HEK293 (cell line): Measurements from ENCODE around the gene DGKG.

Experiments
- EGR2 ChIP-seq: fragments of 450-650 bp; formaldehyde crosslinking; IDR thresholded peaks from 2 replicates; pipeline ENCODE4 v1.5.1; 2016; ENCODE audit warnings: low read depth, missing biosample characterization, missing genetic modification characterization
- HOXC10 ChIP-seq: sonication (generic); formaldehyde crosslinking; IDR thresholded peaks from 2 replicates; pipeline ENCODE4 v1.8.1; 2023; ENCODE audit warnings: mild to moderate bottlenecking, missing genetic modification reagents
- KLF10 ChIP-seq: fragments of 450-650 bp; IDR thresholded peaks from 2 replicates; pipeline ENCODE4 v1.5.1; 2018; ENCODE audit warnings: missing biosample characterization, mild to moderate bottlenecking, missing genetic modification characterization
- ZBTB1 ChIP-seq: fragments of 450-650 bp; formaldehyde crosslinking; IDR thresholded peaks from 2 replicates; pipeline ENCODE4 v1.5.1; 2016; ENCODE audit warnings: missing biosample characterization, missing genetic modification characterization
- ZBTB17 ChIP-seq: fragments of 450-650 bp; formaldehyde crosslinking; IDR thresholded peaks from 2 replicates; pipeline ENCODE4 v1.5.1; 2016; ENCODE audit warnings: missing biosample characterization, missing genetic modification characterization
- ZEB2 ChIP-seq: fragments of 450-650 bp; formaldehyde crosslinking; IDR thresholded peaks from 2 replicates; pipeline ENCODE4 v1.5.1; 2016; ENCODE audit warnings: missing biosample characterization, missing genetic modification characterization
- ZFP69B ChIP-seq: fragments of 450-650 bp; formaldehyde crosslinking; IDR thresholded peaks from 2 replicates; pipeline ENCODE4 v1.5.1; 2016; ENCODE audit warnings: missing biosample characterization, missing genetic modification characterization
- ZNF112 ChIP-seq: fragments of 450-650 bp; formaldehyde crosslinking; IDR thresholded peaks from 2 replicates; pipeline ENCODE4 v1.5.0; 2017; ENCODE audit warnings: missing biosample characterization, missing genetic modification characterization
- ZNF175 ChIP-seq: fragments of 450-650 bp; formaldehyde crosslinking; IDR thresholded peaks from 2 replicates; pipeline ENCODE4 v1.5.1; 2016; ENCODE audit warnings: missing biosample characterization, missing genetic modification characterization
- ZNF214 ChIP-seq: fragments of 450-650 bp; formaldehyde crosslinking; IDR thresholded peaks from 2 replicates; pipeline ENCODE4 v1.5.1; 2017; ENCODE audit warnings: missing biosample characterization, mild to moderate bottlenecking, missing genetic modification characterization, borderline replicate concordance
- ZNF221 ChIP-seq: fragments of 450-650 bp; formaldehyde crosslinking; IDR thresholded peaks from 2 replicates; pipeline ENCODE4 v1.5.1; 2017; ENCODE audit warnings: missing biosample characterization, missing genetic modification characterization, borderline replicate concordance
- ZNF366 ChIP-seq: fragments of 450-650 bp; formaldehyde crosslinking; conservative IDR thresholded peaks from 2 replicates; pipeline ENCODE4 v1.5.1; 2016; ENCODE audit warnings: missing biosample characterization, missing genetic modification characterization
- ZNF37A ChIP-seq: fragments of 450-650 bp; IDR thresholded peaks from 2 replicates; pipeline ENCODE4 v1.5.1; 2018; ENCODE audit warnings: missing biosample characterization, missing genetic modification characterization
- ZNF404 ChIP-seq: fragments of 450-650 bp; formaldehyde crosslinking; IDR thresholded peaks from 2 replicates; pipeline ENCODE4 v1.5.1; 2017; ENCODE audit warnings: missing biosample characterization, missing genetic modification characterization
- ZNF416 ChIP-seq: fragments of 450-650 bp; formaldehyde crosslinking; IDR thresholded peaks from 2 replicates; pipeline ENCODE4 v1.5.1; 2016; ENCODE audit warnings: missing biosample characterization, missing genetic modification characterization
- ZNF521 ChIP-seq: fragments of 450-650 bp; formaldehyde crosslinking; IDR thresholded peaks from 2 replicates; pipeline ENCODE4 v1.5.1; 2017; ENCODE audit warnings: missing biosample characterization, mild to moderate bottlenecking, missing genetic modification characterization
- ZNF544 ChIP-seq: fragments of 450-650 bp; formaldehyde crosslinking; IDR thresholded peaks from 2 replicates; pipeline ENCODE4 v1.5.0; 2017; ENCODE audit warnings: missing biosample characterization, missing genetic modification characterization
- ZNF621 ChIP-seq: fragments of 450-650 bp; formaldehyde crosslinking; IDR thresholded peaks from 2 replicates; pipeline ENCODE4 v1.5.1; 2017; ENCODE audit warnings: missing biosample characterization, missing genetic modification characterization
- ZNF623 ChIP-seq: fragments of 450-650 bp; formaldehyde crosslinking; IDR thresholded peaks from 2 replicates; pipeline ENCODE4 v1.5.1; 2016; ENCODE audit warnings: missing biosample characterization, missing genetic modification characterization
- ZNF660 ChIP-seq: fragments of 450-650 bp; IDR thresholded peaks from 2 replicates; pipeline ENCODE4 v1.5.1; 2018; ENCODE audit warnings: missing biosample characterization, mild to moderate bottlenecking, missing genetic modification characterization
- ZNF830 ChIP-seq: fragments of 450-650 bp; IDR thresholded peaks from 2 replicates; pipeline ENCODE4 v1.5.0; 2018; ENCODE audit warnings: missing biosample characterization, missing genetic modification characterization, low read depth, mild to moderate bottlenecking, moderate library complexity
- ZSCAN4 ChIP-seq: fragments of 450-650 bp; formaldehyde crosslinking; IDR thresholded peaks from 2 replicates; pipeline ENCODE4 v1.5.1; 2017; ENCODE audit warnings: missing biosample characterization, missing genetic modification characterization
- ZSCAN5A ChIP-seq: fragments of 450-650 bp; formaldehyde crosslinking; IDR thresholded peaks from 2 replicates; pipeline ENCODE4 v1.5.1; 2016; ENCODE audit warnings: missing biosample characterization, missing genetic modification characterization
- TF ChIP-seq, protein P1 (sequence below): fragments of 450-650 bp; formaldehyde crosslinking; IDR thresholded peaks from 2 replicates; pipeline ENCODE4; 2016; ENCODE audit warnings: missing biosample characterization, missing genetic modification characterization
- TF ChIP-seq, protein P2 (sequence below): fragments of 450-650 bp; formaldehyde crosslinking; IDR thresholded peaks from 2 replicates; pipeline ENCODE4 v1.5.1; 2016; ENCODE audit warnings: missing biosample characterization, missing genetic modification characterization
- TF ChIP-seq, protein P3 (sequence below): fragments of 450-650 bp; formaldehyde crosslinking; IDR thresholded peaks from 2 replicates; pipeline ENCODE4 v1.5.1; 2016; ENCODE audit warnings: missing biosample characterization, missing genetic modification characterization
- TF ChIP-seq, protein P4 (sequence below): fragments of 450-650 bp; formaldehyde crosslinking; IDR thresholded peaks from 2 replicates; pipeline ENCODE4 v1.5.1; 2016; ENCODE audit warnings: missing biosample characterization, missing genetic modification characterization
- TF ChIP-seq, protein P5 (sequence below): fragments of 450-650 bp; formaldehyde crosslinking; IDR thresholded peaks from 2 replicates; pipeline ENCODE4 v1.5.1; 2016; ENCODE audit warnings: missing biosample characterization, missing genetic modification characterization

DGKG gene

GRCh38 chr3:186108941-186109865, 252.8 kb downstream of the DGKG start, which contains the start of gene ETV5 (continued):
- TF ChIP-seq HOXC10 (CRISPR knock-in tag): no peak
- no peak for TF ChIP-seq ZNF416 (tag by site-specific recombination)
- TF ChIP-seq, protein P1, sequence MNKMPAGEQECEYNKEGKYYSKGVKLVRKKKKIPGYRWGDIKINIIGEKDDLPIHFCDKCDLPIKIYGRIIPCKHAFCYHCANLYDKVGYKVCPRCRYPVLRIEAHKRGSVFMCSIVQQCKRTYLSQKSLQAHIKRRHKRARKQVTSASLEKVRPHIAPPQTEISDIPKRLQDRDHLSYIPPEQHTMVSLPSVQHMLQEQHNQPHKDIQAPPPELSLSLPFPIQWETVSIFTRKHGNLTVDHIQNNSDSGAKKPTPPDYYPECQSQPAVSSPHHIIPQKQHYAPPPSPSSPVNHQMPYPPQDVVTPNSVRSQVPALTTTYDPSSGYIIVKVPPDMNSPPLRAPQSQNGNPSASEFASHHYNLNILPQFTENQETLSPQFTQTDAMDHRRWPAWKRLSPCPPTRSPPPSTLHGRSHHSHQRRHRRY: no peak
- TF ChIP-seq ZNF404: no peak
- TF ChIP-seq EGR2 (tag by site-specific recombination): no peak
- TF ChIP-seq ZSCAN5A: no peak
- peak; percentile 93 for TF ChIP-seq ZFP69B (tag by site-specific recombination)
- TF ChIP-seq ZNF660: peak; percentile 54; the same call in 1 of the 2 replicates
- peak; percentile 38; the same call in 1 of the 2 replicates for TF ChIP-seq ZNF366 (tag by site-specific recombination)
- no peak for TF ChIP-seq ZNF37A (tag by site-specific recombination)
- TF ChIP-seq ZNF221: no peak
- TF ChIP-seq, protein P2, sequence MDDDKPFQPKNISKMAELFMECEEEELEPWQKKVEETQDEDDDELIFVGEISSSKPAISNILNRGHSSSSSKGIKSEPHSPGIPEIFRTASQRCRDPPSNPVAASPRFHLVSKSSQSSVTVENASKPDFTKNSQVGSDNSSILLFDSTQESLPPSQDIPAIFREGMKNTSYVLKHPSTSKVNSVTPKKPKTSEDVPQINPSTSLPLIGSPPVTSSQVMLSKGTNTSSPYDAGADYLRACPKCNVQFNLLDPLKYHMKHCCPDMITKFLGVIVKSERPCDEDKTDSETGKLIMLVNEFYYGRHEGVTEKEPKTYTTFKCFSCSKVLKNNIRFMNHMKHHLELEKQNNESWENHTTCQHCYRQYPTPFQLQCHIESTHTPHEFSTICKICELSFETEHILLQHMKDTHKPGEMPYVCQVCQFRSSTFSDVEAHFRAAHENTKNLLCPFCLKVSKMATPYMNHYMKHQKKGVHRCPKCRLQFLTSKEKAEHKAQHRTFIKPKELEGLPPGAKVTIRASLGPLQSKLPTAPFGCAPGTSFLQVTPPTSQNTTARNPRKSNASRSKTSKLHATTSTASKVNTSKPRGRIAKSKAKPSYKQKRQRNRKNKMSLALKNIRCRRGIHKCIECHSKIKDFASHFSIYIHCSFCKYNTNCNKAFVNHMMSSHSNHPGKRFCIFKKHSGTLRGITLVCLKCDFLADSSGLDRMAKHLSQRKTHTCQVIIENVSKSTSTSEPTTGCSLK (tag by site-specific recombination): no peak
- TF ChIP-seq ZNF621: no peak
- TF ChIP-seq, protein P3, sequence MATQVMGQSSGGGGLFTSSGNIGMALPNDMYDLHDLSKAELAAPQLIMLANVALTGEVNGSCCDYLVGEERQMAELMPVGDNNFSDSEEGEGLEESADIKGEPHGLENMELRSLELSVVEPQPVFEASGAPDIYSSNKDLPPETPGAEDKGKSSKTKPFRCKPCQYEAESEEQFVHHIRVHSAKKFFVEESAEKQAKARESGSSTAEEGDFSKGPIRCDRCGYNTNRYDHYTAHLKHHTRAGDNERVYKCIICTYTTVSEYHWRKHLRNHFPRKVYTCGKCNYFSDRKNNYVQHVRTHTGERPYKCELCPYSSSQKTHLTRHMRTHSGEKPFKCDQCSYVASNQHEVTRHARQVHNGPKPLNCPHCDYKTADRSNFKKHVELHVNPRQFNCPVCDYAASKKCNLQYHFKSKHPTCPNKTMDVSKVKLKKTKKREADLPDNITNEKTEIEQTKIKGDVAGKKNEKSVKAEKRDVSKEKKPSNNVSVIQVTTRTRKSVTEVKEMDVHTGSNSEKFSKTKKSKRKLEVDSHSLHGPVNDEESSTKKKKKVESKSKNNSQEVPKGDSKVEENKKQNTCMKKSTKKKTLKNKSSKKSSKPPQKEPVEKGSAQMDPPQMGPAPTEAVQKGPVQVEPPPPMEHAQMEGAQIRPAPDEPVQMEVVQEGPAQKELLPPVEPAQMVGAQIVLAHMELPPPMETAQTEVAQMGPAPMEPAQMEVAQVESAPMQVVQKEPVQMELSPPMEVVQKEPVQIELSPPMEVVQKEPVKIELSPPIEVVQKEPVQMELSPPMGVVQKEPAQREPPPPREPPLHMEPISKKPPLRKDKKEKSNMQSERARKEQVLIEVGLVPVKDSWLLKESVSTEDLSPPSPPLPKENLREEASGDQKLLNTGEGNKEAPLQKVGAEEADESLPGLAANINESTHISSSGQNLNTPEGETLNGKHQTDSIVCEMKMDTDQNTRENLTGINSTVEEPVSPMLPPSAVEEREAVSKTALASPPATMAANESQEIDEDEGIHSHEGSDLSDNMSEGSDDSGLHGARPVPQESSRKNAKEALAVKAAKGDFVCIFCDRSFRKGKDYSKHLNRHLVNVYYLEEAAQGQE (tag by site-specific recombination): no peak
- TF ChIP-seq, protein P4, sequence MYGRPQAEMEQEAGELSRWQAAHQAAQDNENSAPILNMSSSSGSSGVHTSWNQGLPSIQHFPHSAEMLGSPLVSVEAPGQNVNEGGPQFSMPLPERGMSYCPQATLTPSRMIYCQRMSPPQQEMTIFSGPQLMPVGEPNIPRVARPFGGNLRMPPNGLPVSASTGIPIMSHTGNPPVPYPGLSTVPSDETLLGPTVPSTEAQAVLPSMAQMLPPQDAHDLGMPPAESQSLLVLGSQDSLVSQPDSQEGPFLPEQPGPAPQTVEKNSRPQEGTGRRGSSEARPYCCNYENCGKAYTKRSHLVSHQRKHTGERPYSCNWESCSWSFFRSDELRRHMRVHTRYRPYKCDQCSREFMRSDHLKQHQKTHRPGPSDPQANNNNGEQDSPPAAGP: no peak
- peak; percentile 27; the same call in 1 of the 2 replicates for TF ChIP-seq KLF10 (tag by site-specific recombination)
- peak; percentile 65 for TF ChIP-seq ZBTB17 (tag by site-specific recombination)
- TF ChIP-seq ZNF112 (tag by site-specific recombination): no peak
- no peak for TF ChIP-seq ZBTB1 (tag by site-specific recombination)
- TF ChIP-seq, protein P5, sequence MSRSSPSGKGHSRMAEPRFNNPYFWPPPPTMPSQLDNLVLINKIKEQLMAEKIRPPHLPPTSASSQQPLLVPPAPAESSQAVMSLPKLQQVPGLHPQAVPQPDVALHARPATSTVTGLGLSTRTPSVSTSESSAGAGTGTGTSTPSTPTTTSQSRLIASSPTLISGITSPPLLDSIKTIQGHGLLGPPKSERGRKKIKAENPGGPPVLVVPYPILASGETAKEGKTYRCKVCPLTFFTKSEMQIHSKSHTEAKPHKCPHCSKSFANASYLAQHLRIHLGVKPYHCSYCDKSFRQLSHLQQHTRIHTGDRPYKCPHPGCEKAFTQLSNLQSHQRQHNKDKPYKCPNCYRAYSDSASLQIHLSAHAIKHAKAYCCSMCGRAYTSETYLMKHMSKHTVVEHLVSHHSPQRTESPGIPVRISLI: peak; percentile 94
- TF ChIP-seq ZNF623 (tag by site-specific recombination): no peak
- TF ChIP-seq ZNF830: no peak
- TF ChIP-seq ZNF521 (tag by site-specific recombination): no peak
- TF ChIP-seq ZNF175 (tag by site-specific recombination): no peak
- no peak for TF ChIP-seq ZNF544
- no peak for TF ChIP-seq ZSCAN4 (tag by site-specific recombination)
- TF ChIP-seq ZEB2 (tag by site-specific recombination): no peak
- no peak for TF ChIP-seq ZNF214 (tag by site-specific recombination)
